Adipocyte (in vitro differentiated cells): Measurements from ENCODE around the gene CDK18.
A peak's percentile ranks its signal among the peaks of the same experiment; 100 is the strongest.
"Not testable (repeated sequence)": the region's sequence is repeated elsewhere in the genome, so short reads cannot be mapped to it uniquely, and the experiment has no call there.

Experiments
- DNase-seq: peaks from one replicate; pipeline ENCODE4 v3.0.0-alpha.2; 2015; ENCODE audit warnings: low read depth
- H3K27me3 ChIP-seq: replicated peaks from 2 replicates; pipeline ENCODE4 v1.7.0; 2013; ENCODE audit warnings: mild to moderate bottlenecking, low read length, moderate library complexity; ENCODE audit not compliant: control insufficient read depth, insufficient read depth
- H3K36me3 ChIP-seq: 2 replicates; pipeline ENCODE4 v1.7.0; 2013; ENCODE audit warnings: low read length, mild to moderate bottlenecking, moderate library complexity; ENCODE audit not compliant: control insufficient read depth, insufficient read depth, severe bottlenecking
- H3K4me1 ChIP-seq: 2 replicates; pipeline ENCODE4 v1.7.0; 2013; ENCODE audit warnings: mild to moderate bottlenecking, low read length, moderate library complexity; ENCODE audit not compliant: control insufficient read depth, insufficient read depth
- H3K4me3 ChIP-seq: 2 replicates; pipeline ENCODE4 v1.7.0; 2013; ENCODE audit warnings: mild to moderate bottlenecking, low read length, moderate library complexity
- H3K9ac ChIP-seq: 2 replicates; pipeline ENCODE4 v1.7.0; 2013; ENCODE audit warnings: mild to moderate bottlenecking, low read length, moderate library complexity
- H3K9me3 ChIP-seq: 2 replicates; pipeline ENCODE4 v1.7.0; 2013; ENCODE audit warnings: mild to moderate bottlenecking, low read length, moderate library complexity; ENCODE audit not compliant: control insufficient read depth

CDK18 gene

GRCh38 chr1:205472737-205473441 lies 31.6 kb upstream of the CDK18 start:
- DNase-seq = no peak
- H3K4me1 ChIP-seq = no peaks in the 10 kb centered on the region
- H3K9me3 ChIP-seq = peaks cover 7% of the 10 kb centered on the region
- H3K27me3 ChIP-seq = peaks cover 74% of the 10 kb centered on the region
- no peak overlapping the region for H3K4me3 ChIP-seq
- H3K36me3 ChIP-seq = no peaks in the 10 kb centered on the region
- no peak overlapping the region for H3K9ac ChIP-seq

DNA sequence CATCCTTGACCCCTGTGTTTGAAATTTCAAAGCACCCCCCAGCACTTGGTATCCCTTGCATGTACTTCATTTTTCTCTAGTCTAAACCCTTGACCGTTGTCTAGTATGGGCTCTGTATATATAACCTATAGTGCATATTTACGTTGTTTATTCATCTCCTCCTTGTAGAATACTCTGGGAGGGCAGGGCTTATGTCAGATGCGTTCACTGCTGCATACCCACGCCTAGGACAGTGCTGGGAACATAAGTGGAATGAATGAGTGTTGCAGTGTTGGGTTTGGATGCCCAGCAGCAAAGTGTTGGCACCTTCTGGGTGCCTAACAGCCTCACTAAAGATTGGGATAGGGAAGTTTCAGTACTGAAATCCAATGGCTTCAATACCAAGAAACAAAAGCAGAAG lies 31.0 kb upstream of the CDK18 start:
- Histone ChIP-seq H3K4me3 (no peak overlapping the region), H3K36me3 (no peaks in the 10 kb centered on the region), H3K9ac (no peak overlapping the region), H3K27me3 (peaks cover 70% of the 10 kb centered on the region), H3K9me3 (peaks cover 7% of the 10 kb centered on the region), H3K4me1 (no peaks in the 10 kb centered on the region)
- DNase-seq = no peak

DNA sequence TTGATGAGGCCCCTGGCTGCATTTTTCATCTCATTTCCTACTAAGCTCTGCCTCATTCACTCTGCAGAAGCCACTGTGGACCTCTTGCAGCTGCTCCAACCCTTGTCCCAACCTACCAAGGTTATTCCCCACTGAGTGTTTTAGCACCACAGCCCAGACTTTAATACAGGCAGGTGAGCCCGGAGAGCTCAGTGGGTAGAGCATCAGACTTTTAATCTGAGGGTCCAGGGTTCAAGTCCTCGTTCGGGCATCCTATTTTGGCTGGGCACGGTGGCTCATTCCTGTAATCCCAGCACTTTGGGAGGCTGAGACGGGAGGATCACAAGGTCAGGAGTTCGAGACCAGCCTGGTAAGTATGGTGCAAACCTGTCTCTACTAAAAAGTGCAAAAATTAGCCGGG lies 30.5 kb upstream of the CDK18 start:
- no peak overlapping the region for H3K9ac ChIP-seq
- H3K4me3 ChIP-seq = no peak overlapping the region
- peaks cover 7% of the 10 kb centered on the region for H3K9me3 ChIP-seq
- DNase-seq = no peak
- peaks cover 69% of the 10 kb centered on the region for H3K27me3 ChIP-seq
- H3K4me1 ChIP-seq = no peaks in the 10 kb centered on the region
- H3K36me3 ChIP-seq = no peaks in the 10 kb centered on the region

DNA sequence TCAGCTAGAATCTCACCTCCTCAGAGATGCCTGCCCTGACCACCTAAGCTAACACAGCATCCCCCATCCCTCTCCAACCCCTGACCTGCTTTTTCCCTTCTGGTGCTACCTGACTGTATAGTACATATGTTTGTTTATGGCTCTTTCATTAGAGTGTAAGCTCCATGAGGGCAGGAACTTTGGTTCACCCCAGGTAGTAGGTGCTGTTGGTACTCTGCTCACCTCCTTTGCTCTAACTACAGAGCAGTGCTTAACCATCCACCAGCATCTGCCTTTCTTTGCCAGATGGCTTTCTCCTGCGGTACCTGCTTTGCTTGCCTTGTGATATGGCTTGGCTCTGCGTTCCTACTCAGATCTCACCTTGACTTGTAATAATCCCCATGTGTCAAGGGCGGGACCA lies 29.9 kb upstream of the CDK18 start:
- Histone ChIP-seq H3K36me3 (no peaks in the 10 kb centered on the region), H3K9me3 (peaks cover 7% of the 10 kb centered on the region), H3K4me1 (peaks cover under 1% of the 10 kb centered on the region), H3K9ac (no peak overlapping the region), H3K4me3 (no peak overlapping the region), H3K27me3 (peaks cover 64% of the 10 kb centered on the region)
- DNase-seq = no peak

- no peak for DNase-seq
- Histone ChIP-seq H3K36me3 (no peaks in the 10 kb centered on the region), H3K4me3 (no peak overlapping the region), H3K9me3 (peaks cover 7% of the 10 kb centered on the region), H3K9ac (no peak overlapping the region), H3K27me3 (peaks cover 65% of the 10 kb centered on the region), H3K4me1 (peaks cover 2% of the 10 kb centered on the region)
These were observed 28.6 kb upstream of the CDK18 start for GRCh38 chr1:205475855-205476254.

DNA sequence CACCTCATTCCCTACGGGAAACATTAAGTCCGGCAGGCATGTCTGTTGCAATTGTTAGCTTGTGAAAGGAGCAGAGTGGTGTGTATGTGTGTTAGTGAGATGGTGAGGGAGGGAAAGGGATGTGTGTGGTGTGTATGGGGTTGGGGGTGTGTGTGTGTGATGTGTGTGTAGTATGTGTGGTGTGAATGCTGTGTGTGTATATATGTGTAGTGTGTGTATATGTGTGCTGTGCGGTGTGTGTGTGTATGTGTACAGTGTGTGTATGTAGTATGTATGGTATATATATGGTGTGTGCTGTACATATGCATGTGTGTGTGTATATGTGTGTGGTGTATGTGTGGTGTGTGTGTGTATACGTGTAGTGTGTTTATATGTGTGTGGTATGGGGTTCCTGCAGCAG lies 27.8 kb upstream of the CDK18 start:
- Histone ChIP-seq H3K4me1 (peaks cover 2% of the 10 kb centered on the region), H3K4me3 (no peak overlapping the region), H3K9ac (no peak overlapping the region), H3K27me3 (peaks cover 68% of the 10 kb centered on the region), H3K9me3 (peaks cover 7% of the 10 kb centered on the region), H3K36me3 (no peaks in the 10 kb centered on the region)
- no peak for DNase-seq

DNA sequence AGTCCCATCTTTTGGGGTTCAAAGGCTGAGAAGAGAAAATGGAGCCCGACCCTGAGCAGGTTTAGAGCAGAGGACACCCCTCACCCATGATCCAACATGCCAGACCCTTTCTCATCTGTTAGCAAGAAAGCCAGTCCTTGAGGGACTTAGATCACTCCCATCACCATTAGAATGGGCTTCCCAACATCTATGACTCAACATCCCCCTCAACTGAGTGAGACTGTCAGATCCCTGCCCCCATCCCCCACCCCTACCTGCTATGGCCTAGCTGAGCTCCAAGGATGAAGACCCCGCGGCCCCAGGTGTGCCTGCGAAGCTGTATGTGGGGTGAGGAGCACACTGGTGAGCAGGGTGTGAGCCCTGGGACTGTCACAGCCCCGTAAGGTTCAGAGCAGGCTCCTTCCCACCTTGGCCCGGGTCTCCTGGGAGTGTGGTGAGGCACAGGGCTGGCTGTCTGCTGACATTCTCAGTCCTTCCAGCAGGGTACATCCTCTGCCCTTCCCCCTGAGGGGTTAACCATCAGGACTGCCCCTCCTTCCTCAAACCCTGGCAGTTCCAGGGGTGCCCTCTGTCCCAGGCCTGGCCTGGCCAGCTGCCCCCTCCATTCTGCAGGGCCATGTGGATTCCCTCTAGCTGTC lies 27.2 kb upstream of the CDK18 start:
- Histone ChIP-seq H3K9me3 (peaks cover 7% of the 10 kb centered on the region), H3K27me3 (peaks cover 72% of the 10 kb centered on the region), H3K9ac (no peak overlapping the region), H3K4me3 (no peak overlapping the region), H3K4me1 (peaks cover 2% of the 10 kb centered on the region), H3K36me3 (no peaks in the 10 kb centered on the region)
- DNase-seq = no peak

DNA sequence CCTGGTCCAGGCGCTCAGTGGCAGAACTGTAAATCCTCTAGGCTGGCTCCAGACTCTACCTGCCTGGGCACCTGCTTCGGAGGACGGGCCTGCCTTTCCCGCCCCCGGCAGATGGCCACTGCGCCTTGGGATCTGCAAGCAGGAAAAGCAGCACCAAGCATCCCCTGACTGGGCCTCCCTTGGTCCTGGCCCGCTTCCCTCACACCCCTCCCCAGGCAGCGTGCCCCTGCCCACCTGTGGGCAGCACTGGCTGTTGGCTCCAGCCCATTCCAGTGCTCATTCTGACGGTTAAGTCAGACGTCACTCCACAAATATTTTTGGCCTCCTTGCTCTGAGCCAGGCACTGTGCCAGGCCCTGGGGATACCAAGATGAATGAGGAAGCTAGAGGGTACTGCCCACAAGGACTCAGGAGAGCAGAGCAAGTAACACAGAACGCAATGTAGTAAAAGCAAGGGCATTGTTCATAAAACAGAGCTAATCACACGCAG lies 26.7 kb upstream of the CDK18 start:
- Histone ChIP-seq H3K4me3 (no peak overlapping the region), H3K9me3 (peaks cover 7% of the 10 kb centered on the region), H3K4me1 (peaks cover 2% of the 10 kb centered on the region), H3K9ac (no peak overlapping the region), H3K27me3 (peaks cover 69% of the 10 kb centered on the region), H3K36me3 (no peaks in the 10 kb centered on the region)
- DNase-seq = peak; percentile 82

DNA sequence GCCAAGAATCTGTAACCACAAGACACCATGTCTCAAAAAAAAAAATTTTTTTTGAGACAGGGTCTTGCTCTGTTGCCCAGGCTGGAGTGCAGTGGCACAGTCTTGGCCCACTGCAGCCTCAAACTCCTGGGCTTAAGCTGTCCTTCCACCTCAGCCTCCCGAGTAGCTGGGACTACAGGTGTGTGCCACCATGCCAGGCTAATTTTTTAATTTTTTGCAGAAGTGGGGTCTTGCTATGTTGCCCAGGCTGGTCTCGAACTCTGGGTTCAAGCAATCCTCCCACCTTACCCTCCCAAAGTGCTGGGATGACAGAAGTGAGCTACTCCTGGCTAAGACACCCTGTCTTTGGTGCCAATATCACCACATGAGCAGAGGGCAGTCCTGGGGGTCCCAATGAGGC lies 25.5 kb upstream of the CDK18 start:
- H3K4me3 ChIP-seq, H3K9ac ChIP-seq, H3K9me3 ChIP-seq, H3K36me3 ChIP-seq, H3K4me1 ChIP-seq, DNase-seq: not testable (repeated sequence)
- H3K27me3 ChIP-seq = peaks cover 71% of the 10 kb centered on the region

- no peak overlapping the region for H3K4me3 ChIP-seq
- peaks cover 76% of the 10 kb centered on the region for H3K27me3 ChIP-seq
- peaks cover under 1% of the 10 kb centered on the region for H3K9me3 ChIP-seq
- no peak for DNase-seq
- no peaks in the 10 kb centered on the region for H3K36me3 ChIP-seq
- no peak overlapping the region for H3K9ac ChIP-seq
- H3K4me1 ChIP-seq = peaks cover 2% of the 10 kb centered on the region
These were observed 24.0 kb upstream of the CDK18 start for GRCh38 chr1:205480349-205480985.

DNA sequence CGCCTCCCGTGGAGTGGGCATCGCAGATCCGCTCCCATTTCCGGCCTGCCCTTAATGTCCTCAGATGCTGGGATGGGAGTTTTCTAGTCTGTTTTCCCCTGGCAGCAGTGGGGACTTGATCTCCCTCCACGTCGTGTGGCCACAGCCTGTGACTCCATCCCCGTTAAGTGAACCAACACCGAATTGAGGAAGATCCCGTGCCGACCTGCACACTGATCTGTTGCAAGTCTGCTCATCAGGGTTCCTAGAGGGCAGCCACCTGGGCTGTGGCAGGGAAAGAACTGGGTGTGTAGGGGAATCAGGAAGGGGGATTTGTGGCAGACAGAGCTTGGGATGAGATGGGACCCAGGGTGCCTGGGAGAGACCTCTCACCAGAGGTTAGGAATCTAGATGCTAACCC lies 23.3 kb upstream of the CDK18 start:
- no peaks in the 10 kb centered on the region for H3K9me3 ChIP-seq
- H3K36me3 ChIP-seq = no peaks in the 10 kb centered on the region
- H3K4me3 ChIP-seq = no peak overlapping the region
- no peak for DNase-seq
- H3K27me3 ChIP-seq = peaks cover 69% of the 10 kb centered on the region
- H3K4me1 ChIP-seq = peaks cover 4% of the 10 kb centered on the region
- no peak overlapping the region for H3K9ac ChIP-seq
